Vagina (tissue), 2 donors: Measurements from ENCODE around the gene USH2A. TPM values are rescaled to one million over a fixed set of nuclear protein-coding genes. Genes with fewer than 3 reads are reported as not detected.

Source experiments
- DNase-seq, 2 donors: peaks; one replicate each; pipeline ENCODE4 v3.0.0-alpha.2; 2017; ENCODE audit errors: extremely low spot score in 2 of 2
- H3K27ac ChIP-seq: fragments of 200-600 bp; sonication (generic); one replicate; pipeline ENCODE4 v1.5.1; 2019
- H3K27me3 ChIP-seq: fragments of 200-600 bp; sonication (generic); one replicate; pipeline ENCODE4 v1.5.1; 2019
- H3K36me3 ChIP-seq, 2 donors: fragments of 200-600 bp; sonication (generic); one replicate each; pipeline ENCODE4 v1.5.1; 2017 to 2019
- H3K4me1 ChIP-seq: fragments of 200-600 bp; sonication (generic); one replicate; pipeline ENCODE4 v1.5.1; 2019
- H3K4me3 ChIP-seq, 2 donors: fragments of 200-600 bp; sonication (generic); 1 replicate in 1 of 2; 2 replicates in 1 of 2; pipeline ENCODE4 v1.5.1; 2016 to 2019
- H3K9me3 ChIP-seq: fragments of 200-600 bp; sonication (generic); one replicate; pipeline ENCODE4 v1.5.1; 2019
- CTCF ChIP-seq, 3 experiments: fragments of 450-650 bp in 2 of 3; fragments of 200-600 bp in 1 of 3; sonication (generic) in 1 of 3; IDR thresholded peaks; one replicate each; pipeline ENCODE4 v1.5.1; 2017 to 2019; ENCODE audit warnings: antibody characterized with exemption in 3 of 3, mild to moderate bottlenecking in 2 of 3, moderate library complexity in 2 of 3
- POLR2A ChIP-seq, 2 donors: fragments of 450-650 bp; IDR thresholded peaks; one replicate each; pipeline ENCODE4 v1.6.1; 2017; ENCODE audit warnings: antibody characterized with exemption in 2 of 2, mild to moderate bottlenecking in 2 of 2, moderate library complexity in 2 of 2
- POLR2AphosphoS5 ChIP-seq, 2 donors: sonication (generic); formaldehyde crosslinking; IDR thresholded peaks; one replicate each; pipeline ENCODE4 v1.9.0; 2017; ENCODE audit warnings: antibody characterized with exemption in 2 of 2, mild to moderate bottlenecking in 2 of 2, low read depth in 1 of 2; ENCODE audit not compliant: insufficient read depth in 1 of 2
- intact Hi-C: fragments of 100-400 bp; cut with DNase I; formaldehyde crosslinking; loops from one replicate; pipeline ENCODE4 v1.15.1; 2023
- total RNA-seq: library from RNA; depleted of rRNA; stranded (reverse); fragments of >200 nt; gene quantifications from one replicate; pipeline ENCODE4 v1.2.3, GENCODE V29; 2016

Gene USH2A
- total RNA-seq, 1 donor from 2014 or later: under 0.01 TPM

GRCh38 chr1:215878128-215878527 lies 545.1 kb downstream of the USH2A start:
- no peak for DNase-seq
- Histone ChIP-seq H3K9me3 (no peaks in the 10 kb centered on the region), H3K27ac (no peak overlapping the region), H3K4me3 (no peak overlapping the region), H3K27me3 (no peaks in the 10 kb centered on the region), H3K4me1 (no peaks in the 10 kb centered on the region), H3K36me3 (no peaks in the 10 kb centered on the region)
- intact Hi-C loops: no loop called here
- TF ChIP-seq POLR2A (IDR thresholded peaks at IDR 0.05) (no peak), CTCF (IDR thresholded peaks at IDR 0.05) (no peak), POLR2AphosphoS5 (IDR thresholded peaks at IDR 0.05; ENCODE audit: insufficient read depth in 1 of 2, low read depth in 1 of 2) (no peak)

- Histone ChIP-seq H3K36me3 (no peaks in the 10 kb centered on the region), H3K4me1 (no peaks in the 10 kb centered on the region), H3K27ac (no peak overlapping the region), H3K9me3 (no peaks in the 10 kb centered on the region), H3K4me3 (no peak overlapping the region), H3K27me3 (no peaks in the 10 kb centered on the region)
- intact Hi-C loops: no loop called here
- DNase-seq: no peak
- no peak for TF ChIP-seq CTCF (IDR thresholded peaks at IDR 0.05)
- no peak for TF ChIP-seq POLR2AphosphoS5 (IDR thresholded peaks at IDR 0.05; ENCODE audit: insufficient read depth in 1 of 2, low read depth in 1 of 2)
- TF ChIP-seq POLR2A (IDR thresholded peaks at IDR 0.05): no peak
Measured at GRCh38 chr1:215877452-215877951, 545.7 kb downstream of the USH2A start.

GRCh38 chr1:215875712-215876111 lies 547.5 kb downstream of the USH2A start:
- intact Hi-C loops: no loop called here
- DNase-seq: no peak
- Histone ChIP-seq H3K4me1 (no peaks in the 10 kb centered on the region), H3K27me3 (no peaks in the 10 kb centered on the region), H3K36me3 (no peaks in the 10 kb centered on the region), H3K4me3 (no peak overlapping the region), H3K27ac (no peak overlapping the region), H3K9me3 (no peaks in the 10 kb centered on the region)
- TF ChIP-seq CTCF (IDR thresholded peaks at IDR 0.05): no peak
- no peak for TF ChIP-seq POLR2A (IDR thresholded peaks at IDR 0.05)
- no peak for TF ChIP-seq POLR2AphosphoS5 (IDR thresholded peaks at IDR 0.05; ENCODE audit: insufficient read depth in 1 of 2, low read depth in 1 of 2)

- Histone ChIP-seq H3K36me3 (no peaks in the 10 kb centered on the region), H3K27ac (no peak overlapping the region), H3K4me1 (no peaks in the 10 kb centered on the region), H3K27me3 (no peaks in the 10 kb centered on the region), H3K4me3 (no peak overlapping the region), H3K9me3 (no peaks in the 10 kb centered on the region)
- TF ChIP-seq POLR2A (IDR thresholded peaks at IDR 0.05): no peak
- no peak for TF ChIP-seq CTCF (IDR thresholded peaks at IDR 0.05)
- intact Hi-C loops: no loop called here
- no peak for DNase-seq
Measured at GRCh38 chr1:215875236-215875635, 548.0 kb downstream of the USH2A start.

GRCh38 chr1:215872658-215873057 lies 550.6 kb downstream of the USH2A start:
- no peak for TF ChIP-seq POLR2A (IDR thresholded peaks at IDR 0.05)
- no peak for TF ChIP-seq POLR2AphosphoS5 (IDR thresholded peaks at IDR 0.05; ENCODE audit: insufficient read depth in 1 of 2, low read depth in 1 of 2)
- no peak for TF ChIP-seq CTCF (IDR thresholded peaks at IDR 0.05)
- no peak for DNase-seq
- Histone ChIP-seq H3K27me3 (no peaks in the 10 kb centered on the region), H3K4me1 (no peaks in the 10 kb centered on the region), H3K9me3 (no peaks in the 10 kb centered on the region), H3K4me3 (no peak overlapping the region), H3K36me3 (no peaks in the 10 kb centered on the region), H3K27ac (no peak overlapping the region)
- intact Hi-C loops: no loop called here
